ENCODE results near the gene NOC2L. TPM values are rescaled to one million over a fixed set of nuclear protein-coding genes. Genes with fewer than 3 reads are reported as not detected.

The NOC2L gene
- total RNA-seq, 1 donor from 2014 or later = 42.5 TPM

- Histone ChIP-seq H3K27me3 (no peaks in the 10 kb centered on the region), H3K9me3 (no peaks in the 10 kb centered on the region), H3K27ac (no peak overlapping the region), H3K4me3 (no peak overlapping the region), H3K36me3 (no peaks in the 10 kb centered on the region), H3K4me1 (peaks cover 40% of the 10 kb centered on the region)
- intact Hi-C loops (cut with DNase I) = no loop called here
- TF ChIP-seq, protein P1, sequence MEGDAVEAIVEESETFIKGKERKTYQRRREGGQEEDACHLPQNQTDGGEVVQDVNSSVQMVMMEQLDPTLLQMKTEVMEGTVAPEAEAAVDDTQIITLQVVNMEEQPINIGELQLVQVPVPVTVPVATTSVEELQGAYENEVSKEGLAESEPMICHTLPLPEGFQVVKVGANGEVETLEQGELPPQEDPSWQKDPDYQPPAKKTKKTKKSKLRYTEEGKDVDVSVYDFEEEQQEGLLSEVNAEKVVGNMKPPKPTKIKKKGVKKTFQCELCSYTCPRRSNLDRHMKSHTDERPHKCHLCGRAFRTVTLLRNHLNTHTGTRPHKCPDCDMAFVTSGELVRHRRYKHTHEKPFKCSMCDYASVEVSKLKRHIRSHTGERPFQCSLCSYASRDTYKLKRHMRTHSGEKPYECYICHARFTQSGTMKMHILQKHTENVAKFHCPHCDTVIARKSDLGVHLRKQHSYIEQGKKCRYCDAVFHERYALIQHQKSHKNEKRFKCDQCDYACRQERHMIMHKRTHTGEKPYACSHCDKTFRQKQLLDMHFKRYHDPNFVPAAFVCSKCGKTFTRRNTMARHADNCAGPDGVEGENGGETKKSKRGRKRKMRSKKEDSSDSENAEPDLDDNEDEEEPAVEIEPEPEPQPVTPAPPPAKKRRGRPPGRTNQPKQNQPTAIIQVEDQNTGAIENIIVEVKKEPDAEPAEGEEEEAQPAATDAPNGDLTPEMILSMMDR (IDR thresholded peaks at IDR 0.05) = no peak
- TF ChIP-seq POLR2AphosphoS5 (IDR thresholded peaks at IDR 0.05; ENCODE audit: insufficient read depth in 1 of 2, low read depth in 1 of 2) = no peak
- no peak for TF ChIP-seq POLR2A (IDR thresholded peaks at IDR 0.05)
- no peak for DNase-seq (ENCODE audit: extremely low spot score in 2 of 2)
Measured at GRCh38 chr1:919271-919872, 39.7 kb downstream of the NOC2L start.

- no peak overlapping the region for H3K4me3 ChIP-seq
- no peak for TF ChIP-seq POLR2A (IDR thresholded peaks at IDR 0.05)
- TF ChIP-seq, protein P1 (IDR thresholded peaks at IDR 0.05) = no peak
- no peak for TF ChIP-seq POLR2AphosphoS5 (IDR thresholded peaks at IDR 0.05; ENCODE audit: insufficient read depth in 1 of 2, low read depth in 1 of 2)
- no peak for DNase-seq (ENCODE audit: extremely low spot score in 2 of 2)
- no peaks in the 10 kb centered on the region for H3K27me3 ChIP-seq
- H3K27ac ChIP-seq = no peak overlapping the region
- peaks cover 40% of the 10 kb centered on the region for H3K4me1 ChIP-seq
- intact Hi-C loops (cut with DNase I) = no loop called here
- H3K36me3 ChIP-seq = no peaks in the 10 kb centered on the region
- no peaks in the 10 kb centered on the region for H3K9me3 ChIP-seq
Measured at GRCh38 chr1:918843-919242, 40.2 kb downstream of the NOC2L start.

- TF ChIP-seq, protein P1 (IDR thresholded peaks at IDR 0.05) = no peak
- Histone ChIP-seq H3K36me3 (no peaks in the 10 kb centered on the region), H3K4me1 (peaks cover 38% of the 10 kb centered on the region), H3K4me3 (no peak overlapping the region), H3K27me3 (no peaks in the 10 kb centered on the region), H3K27ac (no peak overlapping the region), H3K9me3 (no peaks in the 10 kb centered on the region)
- intact Hi-C loops (cut with DNase I) = no loop called here
- no peak for DNase-seq (ENCODE audit: extremely low spot score in 2 of 2)
Measured at GRCh38 chr1:918353-918752, 40.7 kb downstream of the NOC2L start.

- peaks cover 30% of the 10 kb centered on the region for H3K4me1 ChIP-seq
- DNase-seq (ENCODE audit: extremely low spot score in 2 of 2) = no peak
- intact Hi-C loops (cut with DNase I) = no loop called here
- no peak overlapping the region for H3K27ac ChIP-seq
- TF ChIP-seq, protein P1 (IDR thresholded peaks at IDR 0.05) = no peak
- TF ChIP-seq POLR2A (IDR thresholded peaks at IDR 0.05) (no peak), POLR2AphosphoS5 (IDR thresholded peaks at IDR 0.05; ENCODE audit: insufficient read depth in 1 of 2, low read depth in 1 of 2) (no peak)
- no peaks in the 10 kb centered on the region for H3K36me3 ChIP-seq
- no peak overlapping the region for H3K4me3 ChIP-seq
- no peaks in the 10 kb centered on the region for H3K27me3 ChIP-seq
- H3K9me3 ChIP-seq = no peaks in the 10 kb centered on the region
Measured at GRCh38 chr1:917466-918091, 41.5 kb downstream of the NOC2L start.

- no peak overlapping the region for H3K4me3 ChIP-seq
- DNase-seq (ENCODE audit: extremely low spot score in 2 of 2) = no peak
- no peak overlapping the region for H3K27ac ChIP-seq
- TF ChIP-seq POLR2AphosphoS5 (IDR thresholded peaks at IDR 0.05; ENCODE audit: insufficient read depth in 1 of 2, low read depth in 1 of 2) = no peak
- TF ChIP-seq, protein P1 (IDR thresholded peaks at IDR 0.05) = no peak
- no peak for TF ChIP-seq POLR2A (IDR thresholded peaks at IDR 0.05)
- intact Hi-C loops (cut with DNase I) = no loop called here
- H3K36me3 ChIP-seq = no peaks in the 10 kb centered on the region
- peaks cover 30% of the 10 kb centered on the region for H3K4me1 ChIP-seq
- no peaks in the 10 kb centered on the region for H3K27me3 ChIP-seq
- no peaks in the 10 kb centered on the region for H3K9me3 ChIP-seq
Measured at GRCh38 chr1:917076-917459, 42.0 kb downstream of the NOC2L start.

All from vagina (tissue), 2 donors.